ELR (cell line): ENCODE results near the gene HIBADH.

Experiments used
- DNase-seq: peaks from one replicate; pipeline ENCODE4 v3.0.0-alpha.2; 2015; ENCODE audit warnings: low read depth

HIBADH gene

DNA sequence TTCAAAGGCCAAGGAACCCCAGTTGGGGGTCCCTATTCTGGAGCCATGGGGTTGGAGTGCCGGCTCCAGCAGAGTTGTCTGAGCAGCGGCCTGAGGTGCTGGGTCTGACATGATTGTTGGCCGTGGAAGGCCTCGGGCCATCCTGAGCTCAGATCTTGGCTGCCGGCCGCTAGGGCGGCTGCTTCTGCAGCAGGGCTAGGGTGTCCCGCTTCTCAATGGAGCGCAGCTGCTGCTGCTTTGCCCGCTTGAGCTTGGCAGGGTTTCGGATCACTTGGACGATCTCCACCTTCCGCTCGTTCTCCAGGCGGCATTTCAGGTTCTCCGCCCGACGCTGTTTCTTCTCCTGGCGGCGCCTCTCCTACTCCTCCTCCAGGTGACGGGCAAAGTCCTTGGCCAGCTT is 171.1 kb downstream of the HIBADH start:
- DNase-seq, result no peak

DNA sequence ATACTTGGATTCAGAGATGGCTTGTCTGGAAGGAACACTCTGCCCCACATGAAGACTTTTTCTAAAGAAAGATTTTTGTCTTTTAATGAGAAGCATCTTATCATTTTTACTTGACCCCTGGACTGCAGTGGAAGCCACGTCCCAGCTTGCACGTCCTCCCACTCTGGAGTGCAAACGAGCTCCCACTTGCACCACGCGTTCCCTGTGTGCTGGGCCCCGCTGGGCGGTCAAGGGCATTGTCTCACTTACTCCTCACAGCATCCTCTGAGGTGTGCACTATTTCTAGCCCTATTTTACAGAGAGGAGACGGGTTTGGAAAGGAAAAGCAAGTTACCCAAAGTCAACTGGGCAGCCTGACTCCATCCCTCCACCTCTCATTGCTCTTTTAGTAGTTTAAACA is 175.2 kb downstream of the HIBADH start:
- DNase-seq, result no peak

DNA sequence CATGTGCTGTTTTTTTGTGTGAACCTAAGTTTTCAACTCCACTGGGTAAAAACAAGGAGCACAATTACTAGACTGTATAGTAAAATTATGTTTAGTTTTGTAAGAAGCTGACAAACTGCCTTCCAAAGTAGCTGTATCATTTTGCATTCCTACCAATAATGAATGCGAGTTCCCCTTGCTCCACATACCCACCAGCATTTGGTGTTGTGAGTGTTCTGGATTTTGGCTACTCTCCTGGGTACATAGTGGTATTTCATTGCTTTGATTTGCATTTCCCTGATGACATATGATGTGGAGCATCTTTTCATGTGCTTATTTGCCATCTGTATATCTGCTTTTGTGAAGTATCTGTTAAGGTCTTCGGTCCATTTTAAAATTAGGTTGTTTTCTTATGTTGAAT is 178.2 kb downstream of the HIBADH start:
- DNase-seq, result no peak

- DNase-seq, result no peak
These were observed 180.5 kb downstream of the HIBADH start for GRCh38 chr7:27482219-27482618.

- DNase-seq, result no peak
These were observed 184.1 kb downstream of the HIBADH start for GRCh38 chr7:27478556-27478955.

GRCh38 chr7:27478084-27478483 is 184.6 kb downstream of the HIBADH start:
- no peak for DNase-seq

DNA sequence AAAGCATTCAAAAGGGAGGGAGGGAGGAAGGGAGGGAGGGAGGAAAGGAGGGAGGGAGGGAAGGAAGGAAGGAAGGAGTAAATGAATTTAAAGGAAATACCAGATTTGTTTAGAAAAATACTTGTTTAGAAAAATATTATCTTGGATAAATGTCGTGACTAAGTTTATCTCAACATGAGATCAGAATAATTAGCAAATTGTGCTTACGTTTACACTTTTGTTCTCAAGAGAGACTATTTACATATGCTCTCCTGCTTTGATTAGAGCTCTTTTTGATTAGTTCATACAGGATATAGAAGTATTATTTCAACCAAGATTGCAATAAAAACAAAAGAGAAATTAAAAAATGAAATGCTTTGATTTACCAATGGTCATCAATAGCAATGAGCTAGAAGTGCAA is 186.2 kb downstream of the HIBADH start:
- no peak for DNase-seq
